Measurements from ENCODE around the gene PRAF2.

Gene PRAF2

GRCh38 chrX:49042581-49043219 lies 31.1 kb downstream of the PRAF2 start:
- no peak for DNase-seq (ENCODE audit: low spot score)

DNA sequence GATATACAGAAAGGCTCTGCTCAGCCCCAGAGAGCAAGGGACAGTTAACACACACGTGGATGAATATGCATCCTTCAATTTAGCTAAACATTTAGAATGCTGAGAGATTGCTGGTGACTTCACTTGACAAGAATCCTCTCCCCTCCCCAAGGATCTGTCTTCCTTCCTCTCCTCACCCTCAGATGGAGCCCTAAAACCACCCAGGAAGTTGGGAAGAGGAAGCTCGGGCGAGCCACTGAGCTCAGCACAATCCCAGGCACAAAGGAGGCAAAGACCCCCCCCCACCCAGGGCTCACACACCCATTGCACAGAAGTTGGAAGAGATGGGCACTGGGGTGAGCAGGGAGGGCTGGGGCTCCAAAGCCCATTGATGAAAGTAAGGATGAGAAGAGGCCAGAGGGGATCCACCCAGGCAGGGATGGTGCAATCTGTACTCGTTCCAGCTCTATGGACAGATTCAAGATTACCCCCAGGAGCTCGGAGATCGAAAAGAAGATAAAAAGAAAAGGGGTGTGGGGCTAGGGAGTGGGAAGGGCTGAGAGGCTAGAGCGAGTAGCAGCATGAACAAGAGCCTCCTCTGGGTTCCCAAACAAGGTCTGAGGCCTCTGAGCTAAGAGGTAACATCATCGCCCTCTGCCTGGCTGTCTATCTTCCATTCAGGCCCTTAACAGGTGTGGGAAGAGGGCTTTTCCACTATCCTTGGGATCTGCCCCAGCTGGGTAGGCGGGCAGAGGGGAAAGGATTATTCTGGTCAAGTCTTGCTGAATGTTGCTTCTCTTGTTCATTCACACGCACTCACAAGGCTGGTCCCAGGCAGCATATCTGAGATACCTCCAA lies 31.8 kb downstream of the PRAF2 start:
- peak; percentile 9 for DNase-seq (ENCODE audit: low spot score)

DNA sequence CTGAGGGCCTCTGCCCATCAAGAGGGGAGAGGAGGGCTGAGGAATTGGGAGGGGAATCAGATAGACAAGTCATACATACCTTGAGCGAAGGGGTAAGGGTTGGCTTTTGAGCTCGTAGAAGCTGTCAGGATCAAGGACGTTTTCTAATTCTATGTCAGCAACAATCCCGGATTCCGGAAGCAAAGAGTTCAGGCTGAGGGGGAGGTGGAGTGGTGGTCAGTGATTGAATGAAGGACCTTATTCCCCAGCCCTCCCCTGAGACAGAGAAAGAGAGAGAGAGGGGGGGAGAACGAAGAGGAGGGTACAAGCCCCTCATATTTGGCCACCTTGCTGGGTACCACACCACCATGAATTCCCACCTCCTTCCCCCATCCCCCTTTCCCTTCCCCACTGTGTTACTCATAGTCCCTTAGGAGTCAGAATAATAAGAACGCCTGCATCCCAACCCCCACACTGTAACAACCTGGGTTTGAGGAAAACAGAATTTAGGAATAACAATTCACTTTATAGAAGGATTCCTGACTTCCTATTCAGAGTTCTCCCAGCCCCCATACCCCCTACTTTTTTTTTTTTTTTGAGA lies 33.3 kb downstream of the PRAF2 start:
- DNase-seq (ENCODE audit: low spot score): no peak

DNA sequence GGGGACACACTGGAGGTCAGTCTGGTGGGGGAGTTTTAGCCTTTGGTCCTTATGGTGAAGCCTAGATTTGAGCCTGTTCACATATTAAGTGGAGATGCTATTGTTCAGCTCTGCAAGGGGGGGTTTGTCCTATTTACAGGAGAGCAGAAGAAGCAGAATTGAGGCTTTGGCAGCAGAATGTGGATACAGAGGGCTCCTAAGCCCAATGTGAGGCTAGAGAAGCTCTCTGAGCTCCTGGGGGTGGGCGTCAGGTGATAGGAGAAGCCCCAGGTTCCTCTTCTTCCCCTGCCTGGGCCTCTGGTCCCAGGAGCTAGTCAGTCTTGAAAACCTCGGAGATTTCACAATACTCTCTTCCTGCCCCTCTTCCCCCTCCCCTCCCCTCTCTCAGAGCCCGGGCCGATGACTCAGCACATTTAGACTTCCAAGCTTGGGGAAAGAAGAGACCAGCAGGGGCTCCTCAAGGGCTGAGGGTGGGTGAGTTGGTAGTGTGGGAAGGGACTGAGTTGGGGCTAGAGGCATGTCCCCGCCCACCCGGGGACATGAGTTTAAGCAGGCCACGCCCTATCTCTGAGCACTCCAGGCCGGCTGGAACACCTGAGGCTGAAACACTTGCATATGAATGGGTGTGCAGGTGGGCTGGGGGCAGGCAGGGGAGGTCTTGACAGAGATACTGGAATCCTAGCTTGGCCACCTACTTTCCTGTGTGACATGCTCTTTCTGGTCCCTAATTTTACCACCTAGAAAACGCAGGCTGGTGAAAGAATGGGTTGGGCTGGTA lies 34.0 kb downstream of the PRAF2 start:
- peak; percentile 62 for DNase-seq (ENCODE audit: low spot score)

DNA sequence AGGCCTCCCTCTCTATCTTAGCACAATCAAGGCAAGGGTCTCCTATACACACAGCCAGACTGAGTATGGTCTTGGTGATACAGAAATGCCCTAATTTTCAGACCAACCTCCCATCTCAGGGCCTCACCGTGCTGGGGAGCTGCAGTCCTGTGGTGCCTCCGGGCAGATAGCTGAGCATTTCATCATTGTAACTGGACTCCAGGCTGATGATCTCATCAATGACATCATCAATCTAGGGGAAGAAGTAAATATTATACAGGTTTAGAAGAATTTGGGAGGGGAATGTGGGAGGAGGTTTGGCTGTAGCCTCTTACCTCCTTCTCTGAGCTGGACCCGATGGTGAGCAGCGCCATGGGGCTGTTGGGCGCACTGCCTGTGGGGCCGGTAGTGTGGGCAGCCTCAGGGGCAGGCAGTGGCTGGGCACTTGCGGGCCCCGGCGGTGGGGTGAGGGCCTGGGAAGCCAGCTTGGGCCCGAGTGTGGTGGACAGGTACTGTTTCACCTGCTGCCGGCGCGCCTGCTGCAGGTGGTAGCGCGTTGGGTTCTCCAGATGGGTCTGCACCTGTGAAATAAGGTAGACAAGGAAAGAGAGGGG lies 35.8 kb downstream of the PRAF2 start:
- DNase-seq (ENCODE audit: low spot score): no peak

- no peak for DNase-seq (ENCODE audit: low spot score)
Observed at GRCh38 chrX:49030283-49030682, 43.5 kb downstream of the PRAF2 start.

GRCh38 chrX:49029876-49030275 lies 43.9 kb downstream of the PRAF2 start:
- no peak for DNase-seq (ENCODE audit: low spot score)
